Muscle layer of colon (tissue), 2 donors: ENCODE measurements around the gene POLR2L.
A peak's percentile ranks its signal among the peaks of the same experiment; 100 is the strongest.

ENCODE experiments used
- H3K27ac ChIP-seq: one replicate; pipeline ENCODE4 v1.7.0; 2013; ENCODE audit warnings: low read depth, mild to moderate bottlenecking, low read length, moderate library complexity
- H3K27me3 ChIP-seq, 2 donors: one replicate each; pipeline ENCODE4 v1.7.0; 2013; ENCODE audit warnings: low read length in 2 of 2, mild to moderate bottlenecking in 2 of 2; ENCODE audit not compliant: insufficient read depth in 2 of 2, control insufficient read depth in 1 of 2
- H3K36me3 ChIP-seq: one replicate; pipeline ENCODE4 v1.7.0; 2013; ENCODE audit warnings: mild to moderate bottlenecking, low read length; ENCODE audit not compliant: insufficient read depth
- H3K4me1 ChIP-seq: one replicate; pipeline ENCODE4 v1.7.0; 2013; ENCODE audit warnings: mild to moderate bottlenecking, low read length; ENCODE audit not compliant: insufficient read depth
- H3K4me3 ChIP-seq, 2 donors: one replicate each; pipeline ENCODE4 v1.7.0; 2013; ENCODE audit warnings: low read length in 2 of 2, low read depth in 1 of 2, mild to moderate bottlenecking in 1 of 2, moderate library complexity in 1 of 2
- H3K9ac ChIP-seq: one replicate; pipeline ENCODE4 v1.7.0; 2013; ENCODE audit warnings: low read length
- H3K9me3 ChIP-seq: one replicate; pipeline ENCODE4 v1.7.0; 2013; ENCODE audit warnings: mild to moderate bottlenecking, low read length
- donor health status: abdominal sarcoma.
- donor health status: Adenocarcinoma of cecum.

The POLR2L gene

DNA sequence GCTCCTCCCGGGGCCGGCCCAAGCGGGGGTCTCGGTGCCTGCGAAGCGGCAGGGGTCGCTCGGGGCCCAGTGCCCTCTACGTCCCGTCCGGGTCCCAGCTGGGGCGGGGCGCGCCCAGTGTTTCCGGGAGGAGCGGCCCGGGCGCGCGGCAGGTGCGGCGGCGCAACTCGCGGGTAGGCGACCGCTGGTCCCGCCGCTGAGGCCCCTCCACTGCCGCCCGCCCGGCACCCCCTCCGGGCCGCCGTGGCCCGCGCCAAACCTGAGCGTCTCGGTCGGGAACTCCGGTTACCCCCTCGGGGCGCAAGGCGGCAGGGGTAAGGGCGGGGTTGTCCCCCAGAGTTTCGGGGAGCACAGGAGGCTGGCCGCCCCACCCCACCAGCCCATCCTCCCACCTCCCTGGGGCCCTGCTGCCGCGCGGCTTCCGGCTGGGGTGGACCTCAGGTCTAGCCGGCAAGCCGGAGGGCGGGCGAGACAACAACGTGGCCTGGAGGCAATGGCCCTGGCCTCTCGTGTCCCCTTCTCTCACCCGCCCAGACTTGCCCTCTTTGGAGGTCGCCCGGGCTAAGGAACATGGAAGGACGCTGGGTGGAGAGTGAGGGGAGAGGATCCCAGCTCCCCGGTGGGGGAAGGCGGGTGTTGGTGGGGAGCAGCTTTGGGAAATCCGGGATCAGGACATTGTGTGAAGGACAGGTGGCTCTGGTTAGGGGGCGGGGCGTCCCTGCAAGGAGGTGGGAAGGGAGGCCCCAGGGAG, 15.0 kb downstream of the POLR2L start:
- Histone ChIP-seq H3K27me3 (peaks cover 36 to 79% of the 10 kb centered on the region in 2 donors), H3K27ac (no peak overlapping the region), H3K9me3 (no peaks in the 10 kb centered on the region), H3K4me3 (peak overlapping the region in 1 of 2 donors; percentile 32), H3K36me3 (peaks cover 21% of the 10 kb centered on the region), H3K9ac (no peak overlapping the region), H3K4me1 (peaks cover 19% of the 10 kb centered on the region)

DNA sequence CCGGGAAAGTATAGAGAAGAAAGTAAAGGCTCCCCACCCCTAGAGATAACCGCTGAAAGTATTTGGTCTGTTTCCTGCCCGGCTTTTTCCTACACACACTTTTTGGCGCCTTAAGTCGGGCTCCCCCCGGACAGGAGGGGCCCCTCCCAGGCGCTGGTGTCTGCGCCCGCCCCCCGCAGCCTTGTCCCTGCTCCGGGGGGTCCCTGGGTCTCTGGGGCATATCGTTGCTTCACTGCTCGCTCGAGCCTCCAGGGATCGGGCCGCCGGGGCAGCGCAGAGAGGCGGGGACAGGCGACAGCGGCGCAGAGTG, 15.5 kb downstream of the POLR2L start:
- Histone ChIP-seq H3K27me3 (peaks cover 36 to 74% of the 10 kb centered on the region in 2 donors), H3K4me1 (peaks cover 18% of the 10 kb centered on the region), H3K9me3 (no peaks in the 10 kb centered on the region), H3K36me3 (peaks cover 21% of the 10 kb centered on the region), H3K9ac (no peak overlapping the region), H3K4me3 (peak overlapping the region in 1 of 2 donors; percentile 32), H3K27ac (no peak overlapping the region)

DNA sequence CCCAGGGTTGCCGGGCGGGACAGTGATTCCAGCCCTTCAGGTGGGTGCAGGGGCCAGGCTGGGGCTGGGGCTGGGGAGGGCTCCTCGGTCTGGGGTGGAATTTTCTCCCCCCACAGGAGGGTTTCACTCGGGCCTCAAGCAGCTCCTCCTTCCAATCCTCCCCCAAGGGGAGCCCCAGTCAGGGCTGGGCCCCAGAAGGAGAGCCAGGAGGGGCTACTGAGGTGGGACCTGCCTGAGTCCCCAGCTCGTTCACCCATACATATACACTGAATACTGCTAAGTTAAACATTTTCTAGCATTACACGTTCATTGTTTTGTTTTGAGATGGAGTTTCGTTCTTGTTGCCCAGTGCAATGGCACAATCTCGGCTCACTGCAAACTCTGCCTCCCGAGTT, 16.1 kb downstream of the POLR2L start:
- H3K36me3 ChIP-seq, result peaks cover 21% of the 10 kb centered on the region
- H3K27ac ChIP-seq, result no peak overlapping the region
- H3K9me3 ChIP-seq, result no peaks in the 10 kb centered on the region
- H3K9ac ChIP-seq, result no peak overlapping the region
- no peak overlapping the region for H3K4me3 ChIP-seq
- peaks cover 23% of the 10 kb centered on the region for H3K4me1 ChIP-seq
- H3K27me3 ChIP-seq, result peaks cover 36 to 68% of the 10 kb centered on the region in 2 donors

DNA sequence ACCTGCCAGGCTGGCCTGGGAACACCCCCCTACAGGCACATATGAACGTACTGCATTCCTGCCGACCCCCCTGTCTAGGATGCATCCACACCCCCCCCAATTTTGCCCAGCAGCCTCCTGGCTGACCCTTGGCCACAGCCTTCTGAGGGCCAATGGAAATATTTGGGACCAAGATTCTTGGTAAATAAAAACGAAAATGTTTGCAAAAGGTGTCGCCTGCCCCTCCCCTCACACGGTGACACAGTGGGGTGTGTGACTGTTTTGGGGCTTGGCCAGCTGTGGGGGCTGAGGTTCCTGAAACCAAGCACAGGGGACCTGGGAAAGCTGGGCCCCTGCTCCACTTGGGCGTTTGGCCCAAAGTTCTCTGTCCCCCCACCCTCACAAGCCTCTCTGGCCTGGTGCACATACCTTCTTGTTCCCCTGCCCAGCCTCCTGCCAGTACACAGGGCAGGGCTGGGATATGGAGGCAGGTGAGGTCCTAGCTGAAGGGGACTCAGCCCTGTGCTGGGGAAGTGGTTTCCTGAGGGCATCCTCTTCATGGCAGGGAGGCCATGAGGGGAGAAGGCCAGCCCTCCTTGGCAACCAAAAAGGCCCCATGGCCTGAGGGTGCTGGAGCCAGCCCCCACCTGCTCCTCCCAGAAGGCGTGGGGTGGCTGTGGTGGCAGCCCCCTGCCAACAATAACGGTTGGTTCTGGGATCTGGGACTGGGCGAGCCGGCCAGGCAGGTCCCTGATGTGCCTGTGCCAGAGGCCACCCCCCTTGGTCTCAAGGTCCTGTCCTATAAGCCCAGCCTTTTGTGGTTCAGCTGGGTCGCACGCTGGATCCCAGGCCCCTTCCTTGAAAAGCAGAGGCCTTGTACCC, 16.7 kb downstream of the POLR2L start:
- Histone ChIP-seq H3K27me3 (peaks cover 36 to 62% of the 10 kb centered on the region in 2 donors), H3K9ac (no peak overlapping the region), H3K9me3 (no peaks in the 10 kb centered on the region)

DNA sequence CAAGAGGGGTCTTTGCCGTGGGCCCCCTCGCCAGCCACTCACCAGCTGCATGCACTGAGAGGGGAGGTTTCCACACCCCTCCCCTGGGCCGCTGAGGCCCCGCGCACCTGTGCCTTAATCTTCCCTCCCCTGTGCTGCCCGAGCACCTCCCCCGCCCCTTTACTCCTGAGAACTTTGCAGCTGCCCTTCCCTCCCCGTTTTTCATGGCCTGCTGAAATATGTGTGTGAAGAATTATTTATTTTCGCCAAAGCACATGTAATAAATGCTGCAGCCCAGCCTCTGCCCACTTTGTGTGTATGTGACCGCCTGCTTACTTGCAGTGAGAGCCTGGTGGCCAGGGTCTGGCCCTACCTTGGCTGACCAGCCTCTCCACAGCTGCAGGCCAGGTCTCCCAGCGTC, 17.4 kb downstream of the POLR2L start:
- H3K9ac ChIP-seq, result no peak overlapping the region
- peaks cover 36 to 55% of the 10 kb centered on the region in 2 donors for H3K27me3 ChIP-seq
- H3K27ac ChIP-seq, result no peak overlapping the region
- no peaks in the 10 kb centered on the region for H3K9me3 ChIP-seq
- peaks cover 31% of the 10 kb centered on the region for H3K4me1 ChIP-seq
- H3K4me3 ChIP-seq, result no peak overlapping the region
- peaks cover 21% of the 10 kb centered on the region for H3K36me3 ChIP-seq

More for the DNA sequence above, 16.7 kb downstream of the POLR2L start:
- Histone ChIP-seq H3K36me3 (peaks cover 21% of the 10 kb centered on the region), H3K4me3 (no peak overlapping the region), H3K27ac (no peak overlapping the region), H3K4me1 (peaks cover 30% of the 10 kb centered on the region)

DNA sequence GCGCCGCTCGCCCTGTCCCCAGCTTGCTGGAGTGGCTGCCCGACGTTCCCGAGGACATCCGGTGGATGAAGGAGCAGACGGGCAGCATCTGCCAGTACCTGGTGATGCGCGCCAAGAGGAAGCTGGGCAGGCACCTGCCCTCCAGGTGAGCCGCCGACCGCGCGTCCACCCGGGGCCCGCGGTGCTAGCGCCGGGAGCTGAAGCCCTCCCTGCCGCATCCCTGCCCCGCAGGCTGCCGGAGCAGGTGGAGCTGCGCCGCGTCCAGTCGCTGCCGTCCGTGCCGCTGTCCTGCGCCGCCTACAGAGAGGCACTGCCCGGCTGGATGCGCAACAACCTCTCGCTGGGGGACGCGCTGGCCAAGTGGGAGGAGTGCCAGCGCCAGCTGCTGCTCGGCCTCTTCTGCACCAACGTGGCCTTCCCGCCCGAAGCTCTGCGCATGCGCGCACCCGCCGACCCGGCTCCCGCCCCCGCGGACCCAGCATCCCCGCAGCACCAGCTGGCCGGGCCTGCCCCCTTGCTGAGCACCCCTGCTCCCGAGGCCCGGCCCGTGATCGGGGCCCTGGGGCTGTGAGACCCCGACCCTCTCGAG, 17.9 kb downstream of the POLR2L start:
- Histone ChIP-seq H3K9me3 (no peaks in the 10 kb centered on the region), H3K9ac (no peak overlapping the region), H3K36me3 (peaks cover 21% of the 10 kb centered on the region), H3K27me3 (peaks cover 34 to 50% of the 10 kb centered on the region in 2 donors), H3K4me3 (no peak overlapping the region), H3K27ac (no peak overlapping the region), H3K4me1 (peaks cover 25% of the 10 kb centered on the region)

DNA sequence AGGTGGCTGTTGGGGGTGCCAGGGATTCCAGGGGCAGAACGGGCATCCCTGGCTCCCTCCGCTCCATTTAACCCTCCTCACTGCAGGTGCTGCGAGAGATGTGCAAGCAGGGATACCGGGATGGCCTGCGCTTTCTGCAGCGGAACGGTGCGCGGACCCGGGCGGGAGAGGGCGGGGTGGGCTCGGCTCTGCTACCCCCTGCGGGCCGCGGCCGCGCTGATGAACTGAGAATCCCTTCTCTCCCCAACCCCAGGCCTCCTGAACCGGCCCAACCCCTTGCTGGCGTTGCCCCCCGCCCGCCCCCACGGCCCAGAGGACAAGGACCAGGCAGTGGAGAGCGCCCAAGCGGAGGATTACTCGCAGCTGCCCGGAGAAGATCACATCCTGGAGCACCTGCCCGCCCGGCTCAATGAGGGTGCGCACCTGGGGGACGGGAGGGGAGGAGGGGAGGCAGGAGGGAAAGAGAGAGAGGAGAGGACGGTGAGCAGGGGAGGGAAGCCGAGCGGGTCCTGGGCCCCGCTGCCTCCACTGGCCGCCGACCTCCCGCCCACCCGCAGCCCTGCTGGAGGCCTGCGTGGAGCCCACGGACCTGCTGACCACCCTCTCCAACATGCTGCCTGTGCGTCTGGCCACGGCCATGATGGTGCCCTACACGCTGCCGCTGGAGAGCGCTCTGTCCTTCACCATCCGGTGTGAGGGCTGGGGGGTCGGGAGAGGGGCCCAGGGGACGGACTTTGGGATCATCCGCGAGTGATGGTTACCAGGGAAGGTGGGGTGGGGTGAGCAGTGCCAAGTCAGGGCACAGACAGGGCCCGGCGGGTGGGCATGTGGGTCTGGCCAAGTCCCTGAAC, 18.7 kb downstream of the POLR2L start:
- Histone ChIP-seq H3K9me3 (no peaks in the 10 kb centered on the region), H3K27ac (no peak overlapping the region), H3K4me3 (no peak overlapping the region), H3K4me1 (peaks cover 21% of the 10 kb centered on the region), H3K36me3 (peaks cover 21% of the 10 kb centered on the region), H3K27me3 (peaks cover 28 to 43% of the 10 kb centered on the region in 2 donors), H3K9ac (no peak overlapping the region)

DNA sequence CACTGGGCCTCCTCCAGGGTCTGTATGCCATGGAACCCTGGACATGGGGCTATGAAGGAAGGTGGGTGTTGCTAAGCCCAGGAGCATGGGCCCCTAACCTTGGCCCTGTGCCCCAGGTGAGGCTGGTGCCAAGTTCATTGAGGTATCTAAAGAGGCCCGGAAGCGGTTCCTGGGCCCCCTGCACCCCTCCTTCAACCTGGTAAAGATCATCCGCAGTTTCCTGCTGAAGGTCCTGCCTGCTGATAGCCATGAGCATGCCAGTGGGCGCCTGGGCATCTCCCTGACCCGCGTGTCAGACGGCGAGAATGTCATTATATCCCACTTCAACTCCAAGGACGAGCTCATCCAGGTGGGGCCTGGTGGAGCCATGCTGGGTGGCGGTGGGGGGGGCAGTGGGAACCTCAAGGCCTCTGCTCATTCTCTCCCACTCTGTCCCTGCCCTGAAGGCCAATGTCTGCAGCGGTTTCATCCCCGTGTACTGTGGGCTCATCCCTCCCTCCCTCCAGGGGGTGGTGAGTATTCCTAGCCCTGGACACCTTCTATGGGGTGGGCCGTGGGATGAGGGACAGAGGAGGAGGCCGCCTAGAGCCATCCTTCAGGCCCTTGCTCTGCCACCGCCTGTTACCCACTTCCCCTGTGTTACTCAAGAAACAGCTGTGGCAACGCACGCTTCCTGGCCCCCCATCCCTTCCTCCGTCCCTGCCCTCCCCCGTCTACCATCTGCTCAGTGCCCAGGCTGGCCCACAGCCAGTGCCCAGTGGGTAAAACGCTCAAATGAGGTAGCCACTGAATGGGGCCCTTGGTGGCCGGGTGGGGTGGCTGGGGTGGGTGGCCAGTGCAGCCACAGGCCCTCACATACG, 20.6 kb downstream of the POLR2L start:
- Histone ChIP-seq H3K9ac (no peak overlapping the region), H3K36me3 (peaks cover 21% of the 10 kb centered on the region), H3K27me3 (peaks cover 11 to 23% of the 10 kb centered on the region in 2 donors), H3K9me3 (no peaks in the 10 kb centered on the region), H3K27ac (no peak overlapping the region), H3K4me3 (no peak overlapping the region), H3K4me1 (peaks cover 22% of the 10 kb centered on the region)

DNA sequence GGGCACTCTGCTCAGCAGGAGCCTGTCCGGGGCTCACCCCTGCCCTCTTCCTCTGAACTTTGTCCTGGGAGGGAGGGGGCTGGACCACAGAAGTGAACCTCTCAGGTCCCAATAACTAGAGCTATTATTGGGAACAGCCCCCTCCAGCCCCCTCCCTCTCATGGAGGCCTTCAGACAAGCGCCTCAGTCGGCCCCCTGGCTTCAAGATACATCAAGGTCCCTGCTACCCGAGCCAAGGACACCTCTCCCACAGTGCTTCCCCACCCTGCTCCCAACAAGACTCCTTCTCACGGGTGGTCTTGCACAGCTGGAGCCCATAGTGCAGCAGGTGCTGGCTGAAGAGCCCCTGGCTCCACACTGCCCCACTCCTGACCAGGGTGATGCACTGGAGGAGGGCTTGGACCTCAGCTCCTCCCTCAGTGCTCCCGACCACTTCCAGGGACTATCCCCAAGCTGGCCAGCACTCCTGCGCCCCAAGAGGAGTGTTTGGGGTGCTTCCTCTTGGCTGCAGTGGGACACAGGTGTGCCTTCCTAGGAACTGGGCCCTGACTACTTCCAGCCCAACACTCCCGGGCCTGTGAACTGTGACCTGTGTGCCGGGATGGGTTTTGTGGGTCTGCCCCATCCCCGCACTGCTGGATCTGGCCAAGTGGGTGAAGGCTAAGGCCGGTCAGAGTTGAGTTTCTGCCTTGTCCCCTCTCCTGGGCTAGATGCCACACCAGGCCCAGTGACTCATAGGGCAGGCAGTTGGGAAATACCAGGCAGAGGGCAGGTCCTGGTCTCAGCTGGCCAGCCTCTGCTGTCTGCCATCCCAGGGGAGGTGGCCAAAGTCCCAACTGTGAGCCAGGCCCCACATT, 21.4 kb downstream of the POLR2L start:
- Histone ChIP-seq H3K9ac (peak overlapping the region; percentile 57), H3K4me1 (peaks cover 22% of the 10 kb centered on the region), H3K4me3 (peak overlapping the region; percentile 77 to 81), H3K36me3 (peaks cover 21% of the 10 kb centered on the region), H3K27me3 (peaks cover 10 to 15% of the 10 kb centered on the region in 2 donors), H3K27ac (peak overlapping the region; percentile 93), H3K9me3 (no peaks in the 10 kb centered on the region)
